Breast epithelium (tissue), 3 donors: ENCODE results near the gene TC2N.

Experiments used
- POLR2AphosphoS5 ChIP-seq, 3 donors: sonication (generic); formaldehyde crosslinking; IDR thresholded peaks; one replicate each; pipeline ENCODE4 v1.6.1; 2017; ENCODE audit warnings: antibody characterized with exemption in 3 of 3
- TF ChIP-seq, protein P1 (sequence below), 3 donors: fragments of 450-650 bp; IDR thresholded peaks; one replicate each; pipeline ENCODE4 v1.5.1; 2016 to 2017; ENCODE audit warnings: antibody characterized with exemption in 3 of 3, mild to moderate bottlenecking in 3 of 3, moderate library complexity in 3 of 3

GRCh38 chr14:91793704-91794103 is 73.6 kb downstream of the TC2N start:
- TF ChIP-seq, protein P1, sequence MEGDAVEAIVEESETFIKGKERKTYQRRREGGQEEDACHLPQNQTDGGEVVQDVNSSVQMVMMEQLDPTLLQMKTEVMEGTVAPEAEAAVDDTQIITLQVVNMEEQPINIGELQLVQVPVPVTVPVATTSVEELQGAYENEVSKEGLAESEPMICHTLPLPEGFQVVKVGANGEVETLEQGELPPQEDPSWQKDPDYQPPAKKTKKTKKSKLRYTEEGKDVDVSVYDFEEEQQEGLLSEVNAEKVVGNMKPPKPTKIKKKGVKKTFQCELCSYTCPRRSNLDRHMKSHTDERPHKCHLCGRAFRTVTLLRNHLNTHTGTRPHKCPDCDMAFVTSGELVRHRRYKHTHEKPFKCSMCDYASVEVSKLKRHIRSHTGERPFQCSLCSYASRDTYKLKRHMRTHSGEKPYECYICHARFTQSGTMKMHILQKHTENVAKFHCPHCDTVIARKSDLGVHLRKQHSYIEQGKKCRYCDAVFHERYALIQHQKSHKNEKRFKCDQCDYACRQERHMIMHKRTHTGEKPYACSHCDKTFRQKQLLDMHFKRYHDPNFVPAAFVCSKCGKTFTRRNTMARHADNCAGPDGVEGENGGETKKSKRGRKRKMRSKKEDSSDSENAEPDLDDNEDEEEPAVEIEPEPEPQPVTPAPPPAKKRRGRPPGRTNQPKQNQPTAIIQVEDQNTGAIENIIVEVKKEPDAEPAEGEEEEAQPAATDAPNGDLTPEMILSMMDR (IDR thresholded peaks at IDR 0.05) = no peak
- no peak for TF ChIP-seq POLR2AphosphoS5 (IDR thresholded peaks at IDR 0.05)
